ENCODE results near the gene LPAR1.

DNA sequence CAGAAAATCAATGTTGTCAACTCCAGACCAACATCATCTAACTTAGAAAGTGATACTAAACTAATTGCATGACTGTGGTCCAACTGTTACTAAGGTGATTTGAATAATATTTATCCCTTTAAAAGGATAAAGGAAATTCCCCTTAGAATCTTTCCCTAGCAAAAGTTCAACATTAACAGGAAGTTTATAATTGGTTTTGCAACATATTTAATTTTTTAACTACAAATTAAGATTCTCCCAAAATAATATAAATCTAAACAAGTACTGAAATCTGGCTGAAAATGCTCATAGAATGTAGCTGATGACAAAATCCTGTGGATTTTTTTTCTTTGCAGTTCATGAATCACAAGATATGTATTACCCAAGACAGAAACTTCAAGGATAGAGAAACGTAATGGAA, 151.4 kb downstream of the LPAR1 start:
- TF ChIP-seq EZH2phosphoT487 (IDR thresholded peaks at IDR 0.05; ENCODE audit: low read depth): no peak
- no peak for TF ChIP-seq CTCF (IDR thresholded peaks at IDR 0.05; ENCODE audit: low read depth, low read length)
